Measurements from ENCODE around the gene MED8.
"Not testable (repeated sequence)": the region's sequence is repeated elsewhere in the genome, so short reads cannot be mapped to it uniquely, and the experiment has no call there.

MED8 gene

GRCh38 chr1:43414634-43415223, 25.1 kb upstream of the MED8 start:
- H3K4me3 ChIP-seq (replicated peaks; ENCODE audit: low read depth, low read length), result no peak overlapping the region
- peak; percentile 66 for DNase-seq (ENCODE audit: low read depth)
- TF ChIP-seq, protein P1, sequence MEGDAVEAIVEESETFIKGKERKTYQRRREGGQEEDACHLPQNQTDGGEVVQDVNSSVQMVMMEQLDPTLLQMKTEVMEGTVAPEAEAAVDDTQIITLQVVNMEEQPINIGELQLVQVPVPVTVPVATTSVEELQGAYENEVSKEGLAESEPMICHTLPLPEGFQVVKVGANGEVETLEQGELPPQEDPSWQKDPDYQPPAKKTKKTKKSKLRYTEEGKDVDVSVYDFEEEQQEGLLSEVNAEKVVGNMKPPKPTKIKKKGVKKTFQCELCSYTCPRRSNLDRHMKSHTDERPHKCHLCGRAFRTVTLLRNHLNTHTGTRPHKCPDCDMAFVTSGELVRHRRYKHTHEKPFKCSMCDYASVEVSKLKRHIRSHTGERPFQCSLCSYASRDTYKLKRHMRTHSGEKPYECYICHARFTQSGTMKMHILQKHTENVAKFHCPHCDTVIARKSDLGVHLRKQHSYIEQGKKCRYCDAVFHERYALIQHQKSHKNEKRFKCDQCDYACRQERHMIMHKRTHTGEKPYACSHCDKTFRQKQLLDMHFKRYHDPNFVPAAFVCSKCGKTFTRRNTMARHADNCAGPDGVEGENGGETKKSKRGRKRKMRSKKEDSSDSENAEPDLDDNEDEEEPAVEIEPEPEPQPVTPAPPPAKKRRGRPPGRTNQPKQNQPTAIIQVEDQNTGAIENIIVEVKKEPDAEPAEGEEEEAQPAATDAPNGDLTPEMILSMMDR (IDR thresholded peaks at IDR 0.05; ENCODE audit: low read length, missing control alignments), result peak; percentile 71

DNA sequence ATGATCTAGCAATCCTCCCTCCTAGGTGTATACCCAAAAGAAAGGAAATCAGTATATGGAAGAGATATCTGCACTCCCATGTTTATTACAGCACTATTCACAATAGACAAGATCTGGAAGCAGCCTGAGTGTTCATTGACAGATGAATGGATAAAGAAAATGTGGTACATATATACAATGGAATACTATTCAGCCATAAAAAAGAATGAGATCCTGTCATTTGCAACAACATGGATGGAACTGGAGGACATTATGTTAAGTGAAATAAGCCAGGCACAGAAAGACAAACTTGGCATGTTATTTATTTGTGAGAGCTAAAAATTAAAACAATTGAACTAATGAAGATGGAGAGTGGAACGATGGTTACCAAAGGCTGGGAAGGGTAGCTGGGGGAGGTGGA, 23.8 kb upstream of the MED8 start:
- DNase-seq (ENCODE audit: low read depth), result not testable (repeated sequence)

DNA sequence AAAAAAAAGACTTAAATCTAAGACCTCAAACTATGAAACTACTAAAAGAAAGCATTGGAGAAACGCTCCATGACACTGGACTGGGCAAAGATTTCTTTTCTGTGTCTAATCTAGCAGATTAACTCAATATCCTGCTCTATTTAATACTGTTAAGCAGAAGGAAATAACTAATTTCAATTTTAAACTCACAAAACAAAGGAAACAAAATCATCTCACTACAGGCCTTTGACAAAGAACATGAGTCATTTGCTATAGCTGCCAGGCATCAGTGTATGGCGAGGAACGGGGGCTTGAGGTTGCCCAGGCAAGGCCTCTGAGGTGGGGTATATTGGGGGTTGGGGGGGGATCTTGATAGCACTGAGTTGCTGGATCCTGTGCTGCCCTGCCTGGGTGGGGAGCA, 21.0 kb upstream of the MED8 start:
- DNase-seq (ENCODE audit: low read depth), result no peak
- no peak overlapping the region for H3K4me3 ChIP-seq (replicated peaks; ENCODE audit: low read depth, low read length)
- TF ChIP-seq, protein P1 (IDR thresholded peaks at IDR 0.05; ENCODE audit: low read length, missing control alignments), result no peak

More for the DNA sequence above, 23.8 kb upstream of the MED8 start:
- H3K4me3 ChIP-seq (replicated peaks; ENCODE audit: low read depth, low read length), result not testable (repeated sequence)

DNA sequence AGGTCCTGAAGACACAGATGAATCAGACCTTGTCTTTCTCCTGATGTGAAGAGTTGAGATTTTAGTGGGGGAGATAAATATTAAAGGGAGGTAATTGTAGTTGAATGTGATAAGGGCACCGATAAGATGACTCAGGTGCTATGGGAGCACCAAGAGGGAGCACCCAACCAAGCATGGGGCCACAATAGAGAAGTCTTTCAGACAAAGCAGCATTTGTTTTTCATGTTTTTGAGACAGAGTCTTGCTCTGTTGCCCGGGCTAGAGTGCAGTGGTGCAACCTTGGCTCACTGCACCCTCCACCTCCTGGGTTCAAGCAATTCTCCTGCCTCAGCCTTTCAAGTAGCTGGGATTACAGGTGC, 16.3 kb upstream of the MED8 start:
- H3K4me3 ChIP-seq (replicated peaks; ENCODE audit: low read depth, low read length), result no peak overlapping the region
- no peak for DNase-seq (ENCODE audit: low read depth)
- TF ChIP-seq, protein P1 (IDR thresholded peaks at IDR 0.05; ENCODE audit: low read length, missing control alignments), result no peak

DNA sequence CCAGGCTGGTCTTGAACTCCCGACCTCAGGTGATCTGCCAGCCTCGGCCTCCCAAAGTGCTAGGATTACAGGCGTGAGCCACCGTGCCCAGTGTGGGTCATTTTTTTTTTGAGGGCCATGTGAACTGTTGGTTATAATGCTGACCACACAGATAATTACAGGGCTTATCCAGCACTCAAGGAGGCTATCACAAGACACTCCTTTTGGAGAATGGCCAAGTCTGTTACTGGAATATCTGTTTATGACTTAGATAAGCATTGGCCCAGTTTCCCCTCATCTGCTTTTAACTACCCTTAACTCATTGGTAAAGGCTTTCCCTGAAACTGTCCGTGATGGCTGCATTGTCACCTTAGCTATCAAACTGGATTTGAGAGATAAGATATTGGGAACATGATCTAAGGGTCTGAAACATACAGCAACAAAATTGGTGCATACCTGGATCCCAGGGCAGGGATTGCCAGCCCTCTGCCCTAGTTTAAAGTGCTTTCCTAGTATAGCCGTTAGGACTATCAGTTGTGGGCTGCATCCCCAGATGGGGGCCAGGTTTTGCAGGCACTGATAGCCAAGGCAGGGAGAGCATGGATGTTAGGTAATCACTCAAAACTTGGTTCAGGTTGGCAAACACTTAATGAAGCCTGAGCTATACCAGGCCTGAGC, 15.7 kb upstream of the MED8 start:
- DNase-seq (ENCODE audit: low read depth), result no peak

DNA sequence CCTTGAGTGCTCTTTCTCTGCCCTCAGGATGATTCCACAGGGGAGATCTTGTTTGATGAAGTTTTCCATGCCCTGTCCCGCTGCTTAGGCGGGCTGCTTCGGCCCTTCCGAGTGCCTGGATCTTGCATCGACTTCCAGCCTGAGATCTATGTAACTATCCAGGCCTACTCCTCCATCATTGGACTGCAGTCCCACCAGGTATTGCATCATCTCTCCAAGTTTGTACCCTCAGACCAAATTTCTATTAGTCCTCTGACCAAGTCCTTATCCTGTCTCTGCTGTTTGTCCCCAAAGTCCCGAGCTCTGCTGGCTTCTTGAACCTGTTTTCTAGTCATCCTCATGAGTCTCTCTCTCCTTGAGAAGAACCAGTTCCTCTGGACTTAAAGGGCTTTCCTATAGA, 14.8 kb upstream of the MED8 start:
- TF ChIP-seq, protein P1 (IDR thresholded peaks at IDR 0.05; ENCODE audit: low read length, missing control alignments), result no peak
- no peak for DNase-seq (ENCODE audit: low read depth)
- H3K4me3 ChIP-seq (replicated peaks; ENCODE audit: low read depth, low read length), result no peak overlapping the region

More for the DNA sequence above, 15.7 kb upstream of the MED8 start:
- no peak overlapping the region for H3K4me3 ChIP-seq (replicated peaks; ENCODE audit: low read depth, low read length)
- TF ChIP-seq, protein P1 (IDR thresholded peaks at IDR 0.05; ENCODE audit: low read length, missing control alignments), result no peak

GRCh38 chr1:43402089-43402865, 12.7 kb upstream of the MED8 start:
- TF ChIP-seq, protein P1 (IDR thresholded peaks at IDR 0.05; ENCODE audit: low read length, missing control alignments), result no peak
- H3K4me3 ChIP-seq (replicated peaks; ENCODE audit: low read depth, low read length), result no peak overlapping the region
- DNase-seq (ENCODE audit: low read depth), result no peak

DNA sequence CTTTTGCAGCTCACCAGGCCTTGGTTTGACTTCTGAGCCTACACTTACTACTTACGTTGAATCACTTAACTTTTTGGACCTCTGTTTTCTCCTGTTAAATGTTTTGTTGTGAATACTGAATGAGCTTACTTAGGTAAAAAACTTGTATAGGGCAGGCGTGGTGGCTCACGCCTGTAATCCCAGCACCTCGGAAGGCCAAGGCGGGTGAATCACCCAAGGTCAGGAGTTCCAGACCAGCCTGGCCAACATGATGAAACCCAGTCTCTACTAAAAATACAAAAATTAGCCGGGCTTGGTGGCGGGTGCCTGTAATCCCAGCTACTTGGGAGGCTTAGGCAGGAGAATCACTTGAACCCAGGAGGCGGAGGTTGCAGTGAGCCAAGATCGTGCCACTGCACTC, 10.8 kb upstream of the MED8 start:
- not testable (repeated sequence) for DNase-seq (ENCODE audit: low read depth); H3K4me3 ChIP-seq (replicated peaks; ENCODE audit: low read depth, low read length)

Measured in fibroblast of pulmonary artery (primary cell).